PFSK-1 (cell line): ENCODE results near the gene UGCG.

ENCODE experiments used
- FOXP2 ChIP-seq: optimal IDR thresholded peaks from 2 replicates; pipeline ENCODE3; 2011; ENCODE audit warnings: borderline replicate concordance, control low read depth, inconsistent platforms; ENCODE audit not compliant: insufficient read depth; ENCODE audit errors: extremely low read length, extremely low read depth
- POLR2AphosphoS5 ChIP-seq: IDR thresholded peaks from 2 replicates; pipeline ENCODE4 v1.6.1; 2012; ENCODE audit warnings: low read depth, mild to moderate bottlenecking, control low read depth, low read length, moderate library complexity
- SIN3A ChIP-seq: IDR thresholded peaks from 2 replicates; pipeline ENCODE4 v1.6.1; 2012; ENCODE audit warnings: mild to moderate bottlenecking, low read length, moderate library complexity, borderline replicate concordance; ENCODE audit not compliant: insufficient read depth
- TAF1 ChIP-seq: IDR thresholded peaks from 2 replicates; pipeline ENCODE4 v1.6.1; 2012; ENCODE audit warnings: low read length, control low read depth, borderline replicate concordance; ENCODE audit not compliant: insufficient read depth
- TF ChIP-seq, protein P1 (sequence below), 2 experiments: IDR thresholded peaks; 2 replicates each; pipeline versions ENCODE4 v1.6.1 to v1.8.0; 2011 to 2012; ENCODE audit warnings: low read depth in 2 of 2, low read length in 2 of 2, control low read depth in 1 of 2, inconsistent platforms in 1 of 2, mild to moderate bottlenecking in 1 of 2, moderate library complexity in 1 of 2; ENCODE audit not compliant: insufficient read depth in 1 of 2

The UGCG gene

DNA sequence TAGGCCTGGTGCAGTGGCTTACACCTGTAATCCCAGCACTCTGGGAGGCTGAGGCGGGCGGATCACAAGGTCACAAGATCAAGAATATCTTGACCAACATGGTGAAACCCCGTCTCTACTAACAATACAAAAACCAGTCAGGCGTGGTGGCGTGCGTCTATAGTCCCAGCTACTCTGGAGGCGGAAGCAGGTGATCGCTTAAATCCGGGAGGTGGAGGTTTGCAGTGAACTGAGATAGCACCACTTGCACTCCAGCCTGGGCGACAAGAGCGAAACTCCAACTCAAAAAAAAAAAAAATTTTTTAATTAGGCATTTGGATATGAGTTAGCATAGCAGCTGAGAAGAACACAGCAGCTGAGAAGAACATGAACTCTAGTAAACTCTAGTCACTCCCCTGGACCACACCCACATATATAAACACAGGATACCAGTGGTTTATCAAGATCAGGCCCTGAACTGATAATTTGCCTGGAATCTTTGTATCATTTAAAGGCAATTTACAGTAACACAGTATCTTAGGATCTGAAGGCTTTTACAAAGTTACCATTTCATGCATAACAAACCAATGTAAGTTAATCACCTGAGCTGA is 4.6 kb upstream of the UGCG start:
- TF ChIP-seq SIN3A (no peak), TAF1 (no peak), POLR2AphosphoS5 (no peak), FOXP2 (no peak)
- TF ChIP-seq, protein P1, sequence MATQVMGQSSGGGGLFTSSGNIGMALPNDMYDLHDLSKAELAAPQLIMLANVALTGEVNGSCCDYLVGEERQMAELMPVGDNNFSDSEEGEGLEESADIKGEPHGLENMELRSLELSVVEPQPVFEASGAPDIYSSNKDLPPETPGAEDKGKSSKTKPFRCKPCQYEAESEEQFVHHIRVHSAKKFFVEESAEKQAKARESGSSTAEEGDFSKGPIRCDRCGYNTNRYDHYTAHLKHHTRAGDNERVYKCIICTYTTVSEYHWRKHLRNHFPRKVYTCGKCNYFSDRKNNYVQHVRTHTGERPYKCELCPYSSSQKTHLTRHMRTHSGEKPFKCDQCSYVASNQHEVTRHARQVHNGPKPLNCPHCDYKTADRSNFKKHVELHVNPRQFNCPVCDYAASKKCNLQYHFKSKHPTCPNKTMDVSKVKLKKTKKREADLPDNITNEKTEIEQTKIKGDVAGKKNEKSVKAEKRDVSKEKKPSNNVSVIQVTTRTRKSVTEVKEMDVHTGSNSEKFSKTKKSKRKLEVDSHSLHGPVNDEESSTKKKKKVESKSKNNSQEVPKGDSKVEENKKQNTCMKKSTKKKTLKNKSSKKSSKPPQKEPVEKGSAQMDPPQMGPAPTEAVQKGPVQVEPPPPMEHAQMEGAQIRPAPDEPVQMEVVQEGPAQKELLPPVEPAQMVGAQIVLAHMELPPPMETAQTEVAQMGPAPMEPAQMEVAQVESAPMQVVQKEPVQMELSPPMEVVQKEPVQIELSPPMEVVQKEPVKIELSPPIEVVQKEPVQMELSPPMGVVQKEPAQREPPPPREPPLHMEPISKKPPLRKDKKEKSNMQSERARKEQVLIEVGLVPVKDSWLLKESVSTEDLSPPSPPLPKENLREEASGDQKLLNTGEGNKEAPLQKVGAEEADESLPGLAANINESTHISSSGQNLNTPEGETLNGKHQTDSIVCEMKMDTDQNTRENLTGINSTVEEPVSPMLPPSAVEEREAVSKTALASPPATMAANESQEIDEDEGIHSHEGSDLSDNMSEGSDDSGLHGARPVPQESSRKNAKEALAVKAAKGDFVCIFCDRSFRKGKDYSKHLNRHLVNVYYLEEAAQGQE (IDR thresholded peaks at IDR 0.05; ENCODE audit: insufficient read depth in 1 of 2, low read depth in 2 of 2, low read length in 2 of 2): no peak

DNA sequence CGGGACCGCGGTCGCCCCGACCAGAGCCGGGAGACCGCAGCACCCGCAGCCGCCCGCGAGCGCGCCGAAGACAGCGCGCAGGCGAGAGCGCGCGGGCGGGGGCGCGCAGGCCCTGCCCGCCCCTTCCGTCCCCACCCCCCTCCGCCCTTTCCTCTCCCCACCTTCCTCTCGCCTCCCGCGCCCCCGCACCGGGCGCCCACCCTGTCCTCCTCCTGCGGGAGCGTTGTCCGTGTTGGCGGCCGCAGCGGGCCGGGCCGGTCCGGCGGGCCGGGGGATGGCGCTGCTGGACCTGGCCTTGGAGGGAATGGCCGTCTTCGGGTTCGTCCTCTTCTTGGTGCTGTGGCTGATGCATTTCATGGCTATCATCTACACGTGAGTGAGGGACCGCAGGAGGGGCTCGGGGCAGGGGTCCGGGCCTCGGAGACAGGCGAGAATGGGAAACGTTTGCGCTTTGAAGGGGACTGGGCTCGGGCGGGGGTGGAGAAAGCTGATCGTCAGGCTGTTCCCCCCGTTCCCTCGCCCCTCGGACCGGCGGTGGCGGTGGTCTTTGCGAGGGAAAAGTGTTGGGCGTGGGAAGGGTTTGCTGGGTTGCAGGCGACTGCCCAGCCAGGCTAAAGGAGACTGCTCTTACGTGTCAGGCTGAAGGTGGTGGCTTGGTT is 457 bp downstream of the UGCG start:
- no peak for TF ChIP-seq FOXP2
- TF ChIP-seq TAF1: no peak
- no peak for TF ChIP-seq POLR2AphosphoS5
- TF ChIP-seq, protein P1 (IDR thresholded peaks at IDR 0.05; ENCODE audit: insufficient read depth in 1 of 2, low read depth in 2 of 2, low read length in 2 of 2): no peak
- TF ChIP-seq SIN3A: no peak

DNA sequence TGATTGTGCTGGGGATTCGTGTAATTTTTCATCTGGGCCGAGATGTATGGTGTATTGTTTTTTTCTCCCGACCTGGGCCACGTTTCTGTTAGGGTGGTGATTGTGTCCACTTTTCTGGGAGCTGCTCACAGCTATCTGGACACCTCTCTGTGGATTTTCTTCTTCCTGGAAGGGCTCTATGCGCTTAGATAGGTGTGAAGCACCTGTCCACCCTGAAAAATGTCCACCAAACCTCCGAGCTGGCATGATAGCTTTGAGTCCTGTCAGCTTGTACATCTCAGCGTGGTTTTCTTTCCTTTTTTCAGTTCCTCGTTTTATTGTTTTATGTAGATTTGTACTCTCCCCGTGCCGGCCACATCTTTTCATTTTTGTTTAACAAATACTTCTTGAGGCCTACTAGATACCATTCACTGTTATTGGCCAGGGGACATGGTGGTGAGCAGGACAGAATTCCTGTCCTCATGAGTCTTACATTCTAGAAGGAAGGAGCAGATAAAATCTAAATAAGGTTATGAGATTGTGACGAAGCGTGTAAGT is 1.1 kb downstream of the UGCG start:
- TF ChIP-seq, protein P1 (IDR thresholded peaks at IDR 0.05; ENCODE audit: insufficient read depth in 1 of 2, low read depth in 2 of 2, low read length in 2 of 2): no peak
- TF ChIP-seq FOXP2: no peak
- TF ChIP-seq TAF1: no peak
- TF ChIP-seq SIN3A: no peak
- no peak for TF ChIP-seq POLR2AphosphoS5

DNA sequence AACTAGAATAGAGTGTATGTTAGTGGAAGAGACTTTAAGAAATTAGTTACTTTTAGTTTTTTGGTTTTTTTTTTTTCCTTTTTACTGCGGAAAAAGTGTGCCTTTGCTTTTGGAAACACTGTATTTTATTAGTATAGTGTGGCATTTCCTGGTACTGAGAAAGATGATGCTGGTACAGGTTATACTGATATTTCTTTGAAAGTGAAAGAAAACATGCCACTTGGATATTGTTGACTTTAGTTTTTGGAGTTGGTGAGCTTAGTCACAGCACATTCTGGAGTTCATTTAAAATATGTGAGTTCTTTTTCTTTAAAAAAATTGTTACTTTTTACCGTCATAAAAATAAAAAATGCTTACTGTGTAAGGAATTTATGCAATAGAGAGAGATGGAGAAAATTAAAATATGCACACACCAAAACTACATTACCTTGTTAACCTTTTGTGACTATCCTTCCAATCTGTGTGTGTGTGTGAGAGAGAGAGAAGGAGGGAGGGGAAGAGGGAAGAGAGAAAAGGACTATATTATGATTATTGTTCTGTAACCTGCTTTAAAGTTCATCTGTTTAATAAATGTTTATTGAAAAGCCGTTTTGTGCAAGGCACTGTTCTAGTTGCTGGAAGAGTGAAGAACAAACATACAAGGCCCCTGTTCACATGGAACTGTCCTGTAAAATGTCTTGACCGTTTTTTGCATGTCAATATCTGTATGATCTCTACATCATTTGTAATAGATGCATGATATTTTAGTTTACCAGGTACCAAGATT is 1.9 kb downstream of the UGCG start:
- TF ChIP-seq FOXP2: no peak
- TF ChIP-seq POLR2AphosphoS5: no peak
- TF ChIP-seq SIN3A: no peak
- TF ChIP-seq, protein P1 (IDR thresholded peaks at IDR 0.05; ENCODE audit: insufficient read depth in 1 of 2, low read depth in 2 of 2, low read length in 2 of 2): no peak
- no peak for TF ChIP-seq TAF1
